ENCODE data around the gene TEX48.

The TEX48 gene

DNA sequence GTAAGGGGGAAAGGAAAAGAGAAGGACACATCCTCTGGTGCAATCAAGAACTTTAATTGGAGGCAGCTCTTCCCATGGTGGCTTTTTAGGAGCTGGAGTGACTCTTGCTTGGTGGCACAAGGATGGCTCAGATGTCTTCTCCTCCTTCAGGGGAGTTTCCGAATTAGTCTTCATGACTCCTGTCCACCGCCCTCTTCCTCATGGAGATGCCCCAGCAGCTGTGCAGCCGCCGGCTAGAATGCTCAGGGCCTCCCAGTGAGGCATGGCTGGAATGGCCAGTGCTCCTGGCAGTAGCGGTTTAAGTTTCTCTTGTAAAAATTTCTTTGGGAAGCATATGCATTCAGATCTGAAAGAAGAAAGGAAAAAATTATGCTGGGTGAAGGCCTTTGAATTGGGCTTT is 15.6 kb downstream of the TEX48 start:
- peak; percentile 47 for DNase-seq

DNA sequence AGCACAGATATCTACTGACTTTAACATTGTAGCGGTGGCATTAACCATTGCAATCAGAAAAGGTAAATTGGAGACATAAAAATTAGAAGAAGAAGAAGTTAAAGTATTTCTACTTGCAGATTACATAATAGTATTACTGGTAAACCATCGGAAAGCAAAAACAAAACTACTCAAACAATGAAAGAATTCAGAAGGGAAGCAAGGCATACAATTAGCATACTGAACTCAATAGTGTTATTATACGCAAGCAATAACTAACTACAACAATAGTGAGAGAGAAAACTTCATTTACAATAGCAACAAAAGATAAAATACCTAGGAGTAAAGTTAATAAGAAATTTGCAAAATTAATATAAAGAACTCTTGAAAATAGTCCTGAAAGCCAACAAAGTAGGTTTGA is 17.8 kb downstream of the TEX48 start:
- peak; percentile 49 for DNase-seq

DNA sequence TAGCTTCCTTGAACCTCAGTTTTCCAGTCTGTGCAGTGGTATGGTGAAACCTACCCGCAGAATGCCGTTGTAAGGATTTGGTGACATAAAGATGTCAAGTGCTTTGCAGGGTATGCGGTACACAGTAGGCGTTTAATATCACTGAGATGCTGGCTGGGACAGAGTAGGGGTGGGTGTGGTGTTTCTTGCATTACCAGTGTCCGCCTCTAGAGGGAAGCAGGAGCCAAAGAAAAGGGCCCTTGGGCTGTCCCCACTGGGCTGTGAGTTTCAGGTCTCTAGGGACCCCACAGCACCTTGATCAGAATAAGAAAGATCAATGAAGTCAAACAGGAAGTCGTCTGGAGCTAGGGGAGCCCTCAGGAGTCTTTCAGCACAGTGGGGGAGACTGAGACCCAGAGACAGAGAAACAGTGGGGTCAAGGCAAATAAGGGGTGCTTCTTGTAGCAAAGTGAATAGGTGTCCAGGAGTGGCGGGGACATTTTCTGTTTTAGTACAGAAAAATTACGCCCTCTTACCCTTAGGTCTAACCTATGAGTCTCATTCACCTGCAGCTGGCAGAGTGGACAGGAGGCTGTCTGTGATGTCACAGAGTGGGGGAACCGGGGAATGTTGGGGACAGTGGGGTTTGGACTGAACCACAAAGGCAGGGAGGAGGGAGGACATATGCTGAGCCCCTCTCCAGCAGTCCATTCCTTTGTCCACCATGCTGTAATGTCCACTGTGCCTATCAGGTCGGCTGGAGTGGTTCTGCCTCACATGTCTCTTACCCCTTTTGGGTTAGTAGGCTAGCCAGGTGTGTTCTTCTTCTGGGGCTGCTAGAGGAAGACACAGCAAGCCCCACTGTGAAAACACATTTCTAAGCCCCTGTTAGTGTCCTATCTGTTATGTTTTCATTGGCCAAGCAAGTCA is 19.7 kb downstream of the TEX48 start:
- DNase-seq: peak; percentile 45

DNA sequence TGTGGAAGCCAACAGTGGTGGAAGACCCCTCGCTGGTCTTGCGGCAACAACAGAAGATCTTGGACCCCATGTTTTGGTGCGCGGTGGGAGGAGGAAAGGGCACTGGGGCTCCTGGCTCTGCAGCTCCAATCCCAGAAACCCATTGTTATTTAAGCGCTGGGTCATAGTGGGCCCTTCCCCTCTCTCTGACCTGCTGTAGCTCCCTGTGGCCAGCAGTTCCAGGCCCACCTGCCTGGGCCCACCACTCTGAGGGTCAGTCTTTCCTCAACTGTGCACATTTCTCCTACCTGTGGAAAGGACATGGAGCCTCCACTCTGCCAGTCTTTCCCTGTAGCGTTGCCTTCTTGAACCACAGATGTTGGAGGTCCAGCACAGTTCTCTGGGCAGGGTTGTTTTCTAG is 24.3 kb downstream of the TEX48 start, which contains the start of gene TEX53:
Gene TEX53 (minus strand): TSS at position 101 of the 400 bp plus-strand sequence. CDS start 31 bp downstream, at position 70.
- DNase-seq: no peak

DNA sequence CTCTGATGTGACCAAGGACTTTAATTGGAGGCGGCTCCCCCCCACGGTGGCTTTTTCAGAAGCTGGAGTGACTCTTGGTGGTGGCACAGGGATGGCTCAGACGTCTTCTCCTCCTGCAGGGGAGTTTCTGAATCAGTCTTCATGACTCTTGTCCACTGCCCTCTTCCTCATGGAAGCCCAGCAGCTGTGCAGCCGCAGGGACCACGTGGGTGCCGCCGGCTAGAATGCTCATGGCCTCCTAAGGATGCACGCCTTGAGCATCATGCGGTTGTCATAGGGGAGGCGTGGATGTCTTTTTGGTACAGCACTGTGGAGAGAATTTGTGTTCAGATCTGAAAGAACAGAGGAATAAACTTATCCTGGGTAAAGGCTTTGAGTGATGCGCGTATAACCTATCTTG is 25.7 kb downstream of the TEX48 start:
- no peak for DNase-seq

DNA sequence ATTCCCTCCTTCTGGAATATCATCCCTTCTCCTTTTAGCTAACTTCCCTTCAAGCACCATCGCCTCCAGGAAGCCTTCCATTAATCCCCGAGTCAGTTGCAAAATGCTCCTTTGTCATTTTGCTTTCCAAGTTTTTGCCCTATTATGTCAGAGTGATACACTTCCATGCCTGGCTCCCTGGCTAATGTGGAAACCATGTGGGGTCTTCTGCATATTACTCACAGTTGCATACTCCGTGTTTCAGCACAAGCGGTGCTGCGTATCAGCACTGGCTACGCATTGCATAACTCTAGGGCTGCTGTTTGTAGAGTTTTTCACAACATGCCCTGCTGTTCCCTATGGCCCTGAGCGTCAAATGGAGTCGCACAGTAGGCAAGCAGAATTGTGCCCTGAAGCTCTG is 26.3 kb downstream of the TEX48 start:
- peak; percentile 63 for DNase-seq

DNA sequence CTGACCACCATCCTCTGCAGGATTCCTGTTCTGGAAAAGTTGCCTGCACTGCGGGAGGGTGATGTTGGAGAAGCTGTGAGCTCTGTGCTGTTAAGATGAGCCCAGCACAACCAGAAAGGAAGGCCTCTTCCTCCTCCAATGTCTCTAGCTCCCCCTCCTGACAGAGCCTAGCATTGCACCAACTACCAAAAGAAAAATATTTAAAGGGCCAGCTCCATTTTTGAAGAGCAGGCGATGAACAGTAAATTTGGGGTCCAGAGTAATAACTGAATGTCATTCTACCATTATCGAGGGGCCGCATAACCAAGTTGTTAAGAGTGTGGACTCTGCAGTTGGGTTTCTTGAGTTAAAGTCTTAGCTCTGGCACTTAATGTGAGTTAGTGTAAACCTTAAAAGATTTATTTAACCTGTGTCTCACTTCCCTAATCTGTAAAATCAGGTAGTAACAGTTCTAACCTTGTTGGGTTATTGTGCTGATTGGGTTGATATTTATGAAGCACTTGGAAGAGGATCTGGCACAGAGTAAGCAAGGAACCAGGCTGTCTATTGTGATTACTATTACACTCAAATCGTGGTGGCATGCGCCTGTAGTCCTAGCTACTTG is 28.3 kb downstream of the TEX48 start:
- peak; percentile 73 for DNase-seq

DNA sequence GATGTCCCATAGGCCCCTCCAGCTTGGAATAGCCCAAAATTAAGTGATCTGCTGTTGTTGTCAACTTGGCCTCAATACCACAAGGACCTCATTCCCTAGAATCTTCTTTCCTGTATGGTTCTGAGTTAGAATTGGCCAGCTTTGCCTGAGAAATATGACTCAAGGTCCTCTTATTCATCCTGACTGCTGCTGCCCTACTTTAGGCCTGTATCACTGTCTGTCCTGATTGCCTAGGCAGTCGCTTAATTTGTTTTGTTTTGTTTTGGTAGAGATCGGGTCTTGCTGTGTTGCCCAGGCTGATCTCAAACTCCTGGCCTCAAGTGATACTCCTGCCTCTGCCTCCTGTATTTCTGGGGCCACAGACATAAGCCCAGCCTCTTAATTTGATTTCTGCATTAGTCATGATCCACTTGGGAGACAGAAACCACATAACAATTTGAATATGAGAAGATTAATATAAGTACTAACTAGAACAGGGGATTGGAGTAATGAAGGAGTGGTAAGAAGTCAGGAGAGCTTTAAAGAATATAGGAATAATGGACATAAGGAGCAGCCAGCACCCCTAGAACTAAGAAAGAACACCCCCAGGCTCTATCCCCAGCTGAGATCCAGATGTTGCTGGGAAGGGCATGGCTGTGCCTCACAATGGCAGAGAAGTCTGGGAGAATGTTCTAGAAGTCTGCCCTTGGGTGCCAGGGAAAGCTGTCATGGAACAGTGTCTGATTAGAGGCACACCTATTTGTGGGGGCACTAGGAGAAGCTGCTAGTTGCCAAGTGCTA is 29.0 kb downstream of the TEX48 start:
- no peak for DNase-seq

DNA sequence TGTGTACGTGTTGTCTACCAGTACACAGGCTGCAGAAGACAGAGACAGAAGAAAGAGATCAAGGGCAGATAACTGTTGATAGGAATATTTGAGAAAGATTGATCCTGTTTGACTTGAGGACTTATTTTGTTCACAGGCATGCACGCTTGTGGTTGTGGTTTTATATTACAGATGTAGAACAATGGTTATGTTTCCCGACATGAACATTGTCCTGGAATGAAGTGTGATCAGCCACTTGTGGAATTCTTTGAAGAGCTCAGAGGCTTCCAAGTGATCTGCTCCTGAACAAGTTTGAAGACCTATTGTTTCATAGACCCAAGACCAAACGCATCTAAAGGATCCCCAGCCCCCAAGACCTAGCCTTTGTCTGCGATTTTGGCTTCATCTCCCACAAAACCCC is 38.1 kb downstream of the TEX48 start:
- DNase-seq: no peak

DNA sequence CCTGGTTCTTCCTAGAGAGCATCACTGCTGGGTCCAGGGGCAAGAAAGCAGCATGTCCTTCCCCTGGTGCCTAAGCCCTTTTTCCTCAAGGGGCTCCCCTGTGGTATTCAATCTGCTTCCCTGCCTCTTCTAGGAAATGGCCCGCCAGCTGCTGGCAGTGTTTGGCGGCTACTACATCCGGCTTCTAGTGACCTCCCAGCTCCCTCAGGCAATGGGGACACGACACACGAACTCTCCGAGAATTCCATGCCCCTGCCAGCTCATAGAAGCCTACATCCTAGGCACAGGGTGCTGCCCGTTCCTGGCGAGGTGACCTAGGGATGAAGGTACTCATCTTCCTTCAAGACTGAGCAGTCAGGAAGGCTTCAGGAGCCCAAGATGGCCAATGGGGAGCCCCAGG is 39.0 kb downstream of the TEX48 start:
- no peak for DNase-seq

DNA sequence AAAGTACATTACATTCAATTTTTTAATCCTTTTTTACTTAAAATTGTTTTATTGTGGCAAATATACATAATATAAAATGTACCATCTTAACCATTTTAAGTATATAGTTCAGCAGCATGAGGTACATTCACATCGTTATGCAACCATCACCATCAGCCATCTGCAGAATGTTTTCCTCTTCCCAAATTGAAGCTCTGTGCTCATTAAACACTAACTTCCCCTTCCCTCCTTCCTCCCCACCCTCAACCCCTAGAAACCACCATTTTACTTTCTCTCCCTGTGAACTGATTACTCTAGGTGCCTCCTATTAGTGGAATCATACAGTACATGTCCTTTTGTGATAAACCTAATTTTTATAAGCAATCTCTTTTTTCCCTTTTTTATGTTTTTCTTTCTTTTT is 40.0 kb downstream of the TEX48 start:
- peak; percentile 50 for DNase-seq

DNA sequence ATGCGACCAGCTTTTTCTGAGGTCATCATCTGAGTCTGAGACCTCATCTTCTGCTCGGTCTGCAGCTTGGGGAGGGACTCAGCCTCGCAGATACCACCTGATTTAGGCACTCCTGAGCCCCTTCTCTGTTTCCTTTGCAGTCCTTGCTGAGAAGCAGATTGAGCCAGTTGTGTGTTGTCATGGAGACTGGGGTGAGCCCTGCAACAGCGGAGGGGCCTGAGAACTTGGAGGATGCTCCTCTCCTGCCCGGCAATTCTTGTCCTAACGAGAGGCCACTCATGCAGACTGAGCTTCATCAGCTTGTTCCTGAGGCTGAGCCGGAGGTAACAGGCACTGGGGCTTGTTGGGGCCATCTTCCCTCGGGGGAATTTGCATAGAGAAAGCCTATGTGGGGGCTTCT is 43.6 kb downstream of the TEX48 start:
- DNase-seq: no peak

DNA sequence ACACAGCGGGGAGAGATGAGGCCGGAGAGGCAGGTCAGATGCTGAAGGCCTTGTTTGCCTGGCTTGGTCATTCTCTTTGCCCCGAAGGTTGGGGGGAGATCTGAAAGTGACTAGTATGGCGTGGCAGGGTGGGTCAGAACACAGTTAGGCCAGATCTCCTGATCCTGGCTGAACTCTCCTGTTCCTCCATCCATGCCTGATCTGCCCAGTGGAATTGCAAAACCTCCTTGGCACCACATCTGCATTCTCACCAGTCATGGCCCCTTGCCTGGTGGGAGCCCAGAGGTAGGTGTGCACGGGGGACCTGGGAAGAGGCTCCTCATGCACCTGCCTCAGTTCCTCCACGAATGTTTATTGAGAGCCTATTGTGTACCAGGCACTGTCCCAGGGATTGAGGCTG is 47.6 kb downstream of the TEX48 start:
- no peak for DNase-seq

DNA sequence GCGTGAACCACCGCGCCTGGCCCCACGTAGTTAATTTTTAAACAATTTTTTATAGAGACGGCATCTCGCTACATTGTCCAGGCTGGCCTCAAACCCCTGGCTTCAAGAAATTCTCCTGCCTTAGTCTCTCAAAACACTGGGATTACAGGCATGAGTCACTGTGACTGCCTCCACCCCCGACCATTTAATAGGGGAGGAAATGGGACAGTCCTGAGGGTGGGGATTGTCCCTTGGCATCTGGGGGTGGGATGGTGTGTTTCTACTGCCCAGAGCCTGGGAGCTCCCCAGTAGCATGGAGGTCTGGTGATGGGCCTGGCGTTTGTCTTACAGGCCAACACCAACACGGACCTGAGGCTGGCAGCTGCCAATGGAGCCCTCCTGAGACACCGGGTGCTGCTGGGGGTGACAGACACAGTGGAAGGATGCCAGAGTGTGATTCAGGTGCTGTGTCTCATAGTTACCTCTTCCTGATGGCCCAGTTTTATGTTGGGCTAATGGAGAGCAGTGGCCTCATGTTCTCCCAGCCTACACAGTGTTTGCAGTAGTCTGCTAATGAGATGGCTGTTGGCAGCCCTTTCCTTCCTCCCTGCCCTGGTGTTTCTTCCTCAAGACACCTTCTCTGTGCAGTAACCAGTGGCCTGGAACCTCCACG is 48.4 kb downstream of the TEX48 start:
- no peak for DNase-seq

DNA sequence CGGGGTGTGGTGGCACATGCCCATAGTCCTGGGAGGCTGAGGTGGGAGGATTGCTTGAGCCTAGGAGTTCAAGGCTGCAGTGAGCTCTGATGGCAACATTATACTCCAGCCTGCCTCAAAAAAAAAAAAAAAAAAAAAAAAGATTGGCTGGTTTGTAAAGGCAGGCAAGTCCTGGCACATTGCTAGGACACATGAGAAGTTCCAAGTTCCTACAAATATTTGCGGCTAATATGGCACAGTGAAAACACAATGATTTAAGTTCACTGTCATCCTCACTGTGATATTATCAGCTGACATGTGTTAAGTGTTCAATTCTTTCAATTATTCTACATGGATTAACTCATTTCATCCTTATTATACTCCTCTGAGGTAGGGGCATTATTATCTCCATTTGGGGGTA is 50.8 kb downstream of the TEX48 start:
- no peak for DNase-seq

DNA sequence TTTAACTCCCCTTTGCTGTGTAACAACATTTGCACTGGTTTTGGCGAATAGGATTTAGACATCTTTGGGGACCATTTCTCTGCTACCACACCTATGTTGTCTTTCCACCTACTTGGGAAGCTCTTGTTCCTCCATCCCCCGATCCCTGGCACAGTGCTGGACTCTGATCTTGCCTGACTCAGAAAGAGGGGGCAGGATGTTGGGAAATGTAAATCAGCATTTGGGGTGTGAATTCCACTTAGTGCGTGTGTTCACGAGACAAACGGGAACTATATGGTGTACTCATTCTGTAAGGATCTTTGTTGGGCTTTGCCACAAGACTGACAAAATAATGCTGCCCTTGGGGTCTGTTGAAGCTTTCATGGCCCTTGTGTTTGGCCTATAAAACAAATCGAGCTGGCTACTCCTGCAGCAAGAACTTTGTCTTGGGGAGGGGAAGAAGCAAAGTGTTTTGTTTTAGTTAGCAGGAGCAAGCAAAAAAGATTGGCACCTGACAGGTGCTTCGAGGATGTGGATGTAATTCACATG is 52.4 kb downstream of the TEX48 start:
- DNase-seq: no peak

DNA sequence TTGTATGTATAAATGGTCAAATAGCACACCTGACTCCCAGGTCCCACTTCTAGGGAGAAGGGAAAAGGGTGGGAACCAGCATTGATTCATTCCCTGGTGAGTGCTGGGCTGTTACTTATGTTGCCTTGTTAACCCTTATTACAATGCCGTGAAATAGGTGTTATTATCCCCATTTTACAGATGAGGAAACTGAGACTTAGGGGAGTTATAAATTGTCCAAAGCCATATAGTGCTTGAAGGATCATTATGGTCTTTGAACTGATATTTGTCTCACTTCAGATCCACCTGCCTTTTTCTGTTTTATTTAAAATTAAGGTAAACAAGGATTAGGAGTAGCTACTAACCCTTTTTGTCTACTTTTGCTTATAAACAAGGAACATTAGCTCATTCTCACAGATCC is 54.4 kb downstream of the TEX48 start:
- DNase-seq: no peak

DNA sequence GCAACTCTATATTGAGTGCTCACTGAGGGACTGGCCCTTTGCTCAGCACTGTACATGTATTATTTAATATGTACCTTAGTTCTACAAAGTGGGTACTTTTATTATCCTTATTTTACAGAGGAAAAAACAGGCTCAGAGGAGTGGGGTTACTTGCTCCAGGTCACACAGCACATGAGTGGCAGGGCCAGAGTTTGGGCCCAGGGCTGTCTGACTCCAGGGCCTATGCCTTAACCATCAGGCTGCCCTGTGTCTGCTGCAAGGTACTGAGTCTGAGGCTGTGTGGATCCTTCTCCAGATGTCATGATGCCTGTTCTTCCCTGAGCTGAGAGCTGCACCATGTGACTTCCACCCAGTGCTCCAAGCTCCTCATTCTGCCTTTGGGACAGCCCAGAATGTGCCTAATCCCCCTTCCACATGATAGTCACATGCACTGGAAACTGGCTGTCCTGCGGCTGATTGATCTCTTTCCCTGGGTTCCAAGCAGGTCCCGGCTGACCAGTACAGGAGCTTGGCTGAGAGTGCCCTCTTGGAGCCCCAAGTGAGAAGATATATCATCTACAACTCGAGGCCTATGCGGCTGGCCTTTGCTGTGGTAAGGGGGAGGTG is 55.5 kb downstream of the TEX48 start:
- DNase-seq: no peak

DNA sequence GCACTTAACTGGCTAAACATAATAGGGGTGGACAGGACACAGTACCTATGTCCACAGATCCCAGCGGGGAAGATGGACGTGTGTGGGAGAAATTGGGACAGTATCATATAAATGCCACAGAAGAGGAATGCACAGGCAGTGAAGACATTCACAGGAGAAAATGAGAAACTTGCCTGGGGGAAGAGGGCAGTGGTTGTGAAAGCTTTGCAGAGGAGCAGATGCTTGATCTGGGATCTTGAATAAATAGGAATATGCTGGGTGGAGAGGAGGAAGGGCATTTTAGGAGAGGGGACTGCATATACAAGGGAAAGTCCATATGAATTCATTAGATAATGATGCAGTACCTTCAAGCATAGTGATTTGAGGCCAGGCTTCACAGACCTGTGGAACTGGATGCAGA is 57.3 kb downstream of the TEX48 start:
- DNase-seq: no peak

DNA sequence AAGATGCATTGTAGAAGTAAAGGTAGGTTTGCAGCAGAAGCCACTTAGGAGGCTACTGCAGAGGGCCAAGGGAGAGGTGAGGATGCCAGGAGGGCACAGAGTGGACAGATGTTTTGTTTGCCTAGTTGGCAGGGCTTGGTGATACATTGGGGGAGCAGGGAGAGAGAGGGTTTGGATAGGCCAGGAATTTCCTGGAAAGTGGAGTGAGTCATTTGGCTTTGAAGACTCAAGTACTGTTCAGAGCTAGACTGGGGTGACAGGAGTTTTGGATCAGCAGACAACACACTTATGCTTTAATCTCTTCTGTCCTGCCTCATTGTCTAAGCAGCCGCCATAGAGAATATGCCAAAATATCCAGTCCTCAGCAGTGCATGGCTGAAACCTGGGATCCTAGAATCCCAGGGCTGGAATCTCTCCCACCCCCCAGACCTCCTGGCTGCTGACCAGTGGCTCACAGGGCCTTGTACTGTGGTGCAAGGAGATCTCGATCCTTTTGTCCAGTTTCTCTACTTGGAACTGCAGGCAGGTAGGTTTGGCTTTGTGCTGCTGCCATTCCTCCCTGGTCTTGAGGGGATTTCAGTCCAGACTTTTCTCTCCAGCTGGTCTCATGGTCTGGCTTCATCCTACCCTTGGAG is 59.9 kb downstream of the TEX48 start:
- no peak for DNase-seq

DNA sequence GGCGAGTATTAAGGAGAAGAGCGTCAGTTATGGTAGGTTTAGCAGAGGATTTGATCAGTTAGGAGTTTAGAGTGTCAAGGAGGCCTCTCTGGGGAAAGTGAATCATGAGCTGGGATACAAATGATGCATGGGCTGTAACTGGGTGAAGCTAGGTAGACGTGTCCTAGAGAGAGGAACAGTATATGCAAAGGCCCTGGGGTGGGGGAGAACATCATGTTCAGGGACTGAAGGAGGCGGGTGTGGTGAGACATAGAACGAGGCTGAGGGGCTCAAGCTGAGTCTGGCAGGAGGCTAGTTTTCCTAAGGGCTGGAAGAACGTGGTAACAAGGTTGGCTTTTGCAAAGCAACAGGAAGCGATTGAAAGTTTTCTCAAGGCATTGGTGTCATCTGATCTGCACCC is 60.4 kb downstream of the TEX48 start:
- DNase-seq: no peak

DNA sequence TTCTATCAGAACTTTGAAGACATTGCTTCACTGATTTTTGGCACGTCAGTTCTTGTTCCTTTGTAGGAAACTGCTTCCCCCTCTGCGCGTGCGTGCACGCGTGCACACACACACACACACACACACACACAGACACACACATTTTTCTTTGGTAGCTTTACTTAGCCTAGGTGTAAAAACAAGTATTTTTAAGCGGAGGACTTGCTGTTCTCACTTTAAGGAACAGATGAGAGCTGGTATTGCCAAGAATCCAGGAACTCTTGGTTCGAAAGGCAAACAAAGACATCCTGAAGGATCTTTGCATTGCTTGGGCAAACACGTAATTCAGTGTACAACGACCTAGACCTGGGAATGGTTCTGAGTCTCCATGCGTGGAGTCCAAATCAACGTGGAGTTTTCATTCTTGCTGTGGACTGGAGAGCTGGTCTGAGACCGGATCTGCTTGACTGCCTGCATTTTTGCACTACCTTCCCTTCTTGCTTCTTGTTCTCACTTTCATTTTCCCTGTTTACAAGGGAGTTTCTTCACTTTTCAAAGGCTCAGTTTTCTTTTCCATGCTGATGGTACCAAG is 62.7 kb downstream of the TEX48 start:
- peak; percentile 77 for DNase-seq
